ENCODE results near the gene MED23. TPM values are rescaled to one million over a fixed set of nuclear protein-coding genes. Genes with fewer than 3 reads are reported as not detected.

Gene MED23
- total RNA-seq, 1 donor from 2014 or later, result 37.3 TPM

- H3K4me2 ChIP-seq, result no peak overlapping the region
- Mint-ChIP-seq H3K27me3 (ENCODE audit: insufficient read depth, low read depth) (peaks cover 6% of the 10 kb centered on the region), H3K27ac (no peak overlapping the region), H3K36me3 (no peaks in the 10 kb centered on the region), H3K4me1 (no peaks in the 10 kb centered on the region), H3K4me3 (no peak overlapping the region), H3K9me3 (no peaks in the 10 kb centered on the region)
- no peaks in the 10 kb centered on the region for H3K27me3 ChIP-seq
- no peak overlapping the region for H3K4me3 ChIP-seq
- no peaks in the 10 kb centered on the region for H3K9me3 ChIP-seq (ENCODE audit: low read depth)
- H3K27ac ChIP-seq, result no peak overlapping the region
- no peaks in the 10 kb centered on the region for H4K20me1 ChIP-seq (ENCODE audit: low read depth)
- no peak overlapping the region for H2AFZ ChIP-seq (replicated peaks)
- no peaks in the 10 kb centered on the region for H3K36me3 ChIP-seq
- no peaks in the 10 kb centered on the region for H3K4me1 ChIP-seq
- DNase-seq (ENCODE audit: low spot score), result no peak
- H3K79me2 ChIP-seq (ENCODE audit: low read depth), result no peaks in the 10 kb centered on the region
- H3F3A ChIP-seq (ENCODE audit: low read depth), result no peaks in the 10 kb centered on the region
- H3K9ac ChIP-seq, result no peak overlapping the region
- TF ChIP-seq EZH2phosphoT487 (IDR thresholded peaks at IDR 0.05) (no peak), EZH2 (IDR thresholded peaks at IDR 0.05) (no peak), CTCF (IDR thresholded peaks at IDR 0.05) (no peak)
Observed at GRCh38 chr6:131654326-131654725, 26.3 kb upstream of the MED23 start.

DNA sequence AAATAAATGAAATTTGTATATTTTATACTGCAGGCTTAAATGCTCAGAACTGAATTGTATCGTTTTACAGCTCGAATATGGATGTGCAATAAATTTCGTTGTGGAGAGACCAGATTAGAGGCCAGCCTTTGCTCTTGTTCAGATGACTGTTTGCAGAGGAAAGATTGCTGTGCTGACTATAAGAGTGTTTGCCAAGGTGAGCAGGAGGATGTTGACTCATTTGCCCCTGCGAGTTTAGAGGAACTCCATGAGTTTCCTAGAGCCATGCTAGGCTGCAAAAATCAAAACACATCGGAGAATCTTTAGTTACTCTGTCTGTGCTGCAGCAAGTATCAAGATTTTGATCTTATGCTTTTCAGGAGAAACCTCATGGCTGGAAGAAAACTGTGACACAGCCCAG is 24.4 kb upstream of the MED23 start:
- Histone ChIP-seq H3K79me2 (ENCODE audit: low read depth) (no peaks in the 10 kb centered on the region), H3F3A (ENCODE audit: low read depth) (no peaks in the 10 kb centered on the region), H3K4me3 (no peak overlapping the region), H4K20me1 (ENCODE audit: low read depth) (no peaks in the 10 kb centered on the region), H3K4me2 (no peak overlapping the region), H2AFZ (replicated peaks) (no peak overlapping the region), H3K27ac (no peak overlapping the region), H3K9ac (no peak overlapping the region), H3K4me1 (no peaks in the 10 kb centered on the region), H3K27me3 (no peaks in the 10 kb centered on the region), H3K9me3 (ENCODE audit: low read depth) (no peaks in the 10 kb centered on the region), H3K36me3 (no peaks in the 10 kb centered on the region)
- Mint-ChIP-seq H3K4me3 (no peak overlapping the region), H3K27me3 (ENCODE audit: insufficient read depth, low read depth) (peaks cover 6% of the 10 kb centered on the region), H3K27ac (no peak overlapping the region), H3K36me3 (no peaks in the 10 kb centered on the region), H3K4me1 (no peaks in the 10 kb centered on the region), H3K9me3 (no peaks in the 10 kb centered on the region)
- DNase-seq (ENCODE audit: low spot score), result no peak
- TF ChIP-seq EZH2phosphoT487 (IDR thresholded peaks at IDR 0.05) (no peak), EZH2 (IDR thresholded peaks at IDR 0.05) (no peak), CTCF (IDR thresholded peaks at IDR 0.05) (no peak)

DNA sequence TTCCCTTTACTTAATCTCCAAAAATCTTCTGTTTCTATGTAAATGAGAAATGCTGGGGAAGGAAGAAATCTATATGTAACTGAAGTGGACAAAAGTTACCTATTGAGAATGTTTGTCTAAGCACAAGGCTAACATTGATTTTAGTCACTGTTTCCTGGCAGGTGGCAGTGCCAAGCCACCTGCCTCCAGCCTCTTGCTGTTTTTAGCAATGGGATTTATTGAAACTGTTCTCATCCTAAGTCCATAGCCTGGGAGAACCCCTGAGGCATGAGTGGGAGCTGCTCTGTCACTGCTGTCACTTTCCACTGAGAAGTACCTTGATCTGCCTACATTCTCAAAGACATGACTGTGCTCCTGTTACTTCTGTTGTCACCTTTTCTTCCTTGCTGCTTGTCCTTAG is 23.7 kb upstream of the MED23 start:
- Histone ChIP-seq H3K9me3 (ENCODE audit: low read depth) (no peaks in the 10 kb centered on the region), H2AFZ (replicated peaks) (no peak overlapping the region), H3K9ac (no peak overlapping the region), H3K27ac (no peak overlapping the region), H4K20me1 (ENCODE audit: low read depth) (no peaks in the 10 kb centered on the region), H3K27me3 (no peaks in the 10 kb centered on the region), H3K79me2 (ENCODE audit: low read depth) (no peaks in the 10 kb centered on the region), H3F3A (ENCODE audit: low read depth) (no peaks in the 10 kb centered on the region), H3K4me1 (no peaks in the 10 kb centered on the region), H3K4me3 (no peak overlapping the region), H3K4me2 (no peak overlapping the region), H3K36me3 (no peaks in the 10 kb centered on the region)
- H3K27me3 Mint-ChIP-seq (ENCODE audit: insufficient read depth, low read depth), result peaks cover 6% of the 10 kb centered on the region
- no peak for DNase-seq (ENCODE audit: low spot score)
- no peaks in the 10 kb centered on the region for H3K36me3 Mint-ChIP-seq
- H3K4me1 Mint-ChIP-seq, result no peaks in the 10 kb centered on the region
- no peaks in the 10 kb centered on the region for H3K9me3 Mint-ChIP-seq
- no peak overlapping the region for H3K27ac Mint-ChIP-seq
- TF ChIP-seq EZH2 (IDR thresholded peaks at IDR 0.05) (no peak), EZH2phosphoT487 (IDR thresholded peaks at IDR 0.05) (no peak), CTCF (IDR thresholded peaks at IDR 0.05) (no peak)
- no peak overlapping the region for H3K4me3 Mint-ChIP-seq

All from neural progenitor cell (in vitro differentiated cells).